ENCODE results near the gene FAM184A.

DNA sequence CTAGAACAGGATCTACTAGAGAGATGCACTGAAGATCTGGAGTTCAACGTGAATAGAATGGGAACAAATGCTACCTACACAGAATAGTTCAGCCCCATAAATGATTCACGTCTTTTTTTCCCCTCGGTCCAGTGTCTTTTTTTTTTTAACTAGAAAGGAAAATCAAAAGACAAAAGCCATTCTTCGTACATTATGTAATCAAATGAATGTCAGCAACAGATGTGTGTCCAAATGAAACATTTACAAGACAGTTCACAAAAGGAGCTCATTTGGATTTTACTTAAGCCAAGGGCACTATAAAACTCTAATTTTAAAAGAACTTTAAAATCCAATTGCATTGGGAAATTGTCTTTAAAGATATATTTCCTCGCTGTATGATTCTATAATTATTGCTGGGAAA, 42.4 kb downstream of the FAM184A start:
- TF ChIP-seq, protein P1, sequence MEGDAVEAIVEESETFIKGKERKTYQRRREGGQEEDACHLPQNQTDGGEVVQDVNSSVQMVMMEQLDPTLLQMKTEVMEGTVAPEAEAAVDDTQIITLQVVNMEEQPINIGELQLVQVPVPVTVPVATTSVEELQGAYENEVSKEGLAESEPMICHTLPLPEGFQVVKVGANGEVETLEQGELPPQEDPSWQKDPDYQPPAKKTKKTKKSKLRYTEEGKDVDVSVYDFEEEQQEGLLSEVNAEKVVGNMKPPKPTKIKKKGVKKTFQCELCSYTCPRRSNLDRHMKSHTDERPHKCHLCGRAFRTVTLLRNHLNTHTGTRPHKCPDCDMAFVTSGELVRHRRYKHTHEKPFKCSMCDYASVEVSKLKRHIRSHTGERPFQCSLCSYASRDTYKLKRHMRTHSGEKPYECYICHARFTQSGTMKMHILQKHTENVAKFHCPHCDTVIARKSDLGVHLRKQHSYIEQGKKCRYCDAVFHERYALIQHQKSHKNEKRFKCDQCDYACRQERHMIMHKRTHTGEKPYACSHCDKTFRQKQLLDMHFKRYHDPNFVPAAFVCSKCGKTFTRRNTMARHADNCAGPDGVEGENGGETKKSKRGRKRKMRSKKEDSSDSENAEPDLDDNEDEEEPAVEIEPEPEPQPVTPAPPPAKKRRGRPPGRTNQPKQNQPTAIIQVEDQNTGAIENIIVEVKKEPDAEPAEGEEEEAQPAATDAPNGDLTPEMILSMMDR (conservative IDR thresholded peaks at IDR 0.05; ENCODE audit: low read depth, low read length): no peak
- TF ChIP-seq EZH2 (IDR thresholded peaks at IDR 0.05; ENCODE audit: borderline replicate concordance, low read depth, low read length, poor library complexity, severe bottlenecking): no peak
